GM19043 (cell line): ENCODE results near the gene PRPS1.
"Not testable (repeated sequence)": the region's sequence is repeated elsewhere in the genome, so short reads cannot be mapped to it uniquely, and the experiment has no call there.

Source experiments
- ATAC-seq: cut with Tn5 transposase; IDR thresholded peaks from one replicate; pipeline ENCODE4 v1.9.1; 2021; ENCODE audit warnings: low read depth; ENCODE audit not compliant: unreplicated experiment

PRPS1 gene

GRCh38 chrX:107627838-107628661, at the start of gene PRPS1:
PRPS1 (plus strand) TSS chrX:107628510; CDS start chrX:107628629, 119 bp downstream.
- ATAC-seq = peak; percentile 99

GRCh38 chrX:107579956-107580355, 48.4 kb upstream of the PRPS1 start:
- ATAC-seq = no peak

DNA sequence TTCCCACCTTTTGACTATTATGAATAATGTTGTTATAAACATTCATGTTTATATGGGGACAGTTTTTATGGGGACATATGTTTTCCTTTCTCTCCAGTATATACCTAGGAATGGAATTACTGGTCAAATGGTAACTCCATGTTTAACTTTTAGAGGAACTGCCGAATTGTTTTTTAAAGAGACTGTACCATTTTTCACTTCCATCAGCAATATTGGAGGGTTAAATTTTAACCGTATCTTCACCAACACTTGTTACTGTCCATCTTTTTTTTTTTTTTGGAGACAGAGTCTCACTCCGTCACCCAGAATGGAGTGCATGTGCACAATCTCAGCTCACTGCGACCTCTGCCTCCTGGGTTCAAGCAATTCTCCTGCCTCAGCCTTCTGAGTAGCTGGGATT, 46.4 kb upstream of the PRPS1 start:
- no peak for ATAC-seq

- ATAC-seq = no peak
These were observed 39.1 kb upstream of the PRPS1 start for GRCh38 chrX:107589243-107589642.

- no peak for ATAC-seq
These were observed 31.7 kb upstream of the PRPS1 start for GRCh38 chrX:107596651-107597050.

DNA sequence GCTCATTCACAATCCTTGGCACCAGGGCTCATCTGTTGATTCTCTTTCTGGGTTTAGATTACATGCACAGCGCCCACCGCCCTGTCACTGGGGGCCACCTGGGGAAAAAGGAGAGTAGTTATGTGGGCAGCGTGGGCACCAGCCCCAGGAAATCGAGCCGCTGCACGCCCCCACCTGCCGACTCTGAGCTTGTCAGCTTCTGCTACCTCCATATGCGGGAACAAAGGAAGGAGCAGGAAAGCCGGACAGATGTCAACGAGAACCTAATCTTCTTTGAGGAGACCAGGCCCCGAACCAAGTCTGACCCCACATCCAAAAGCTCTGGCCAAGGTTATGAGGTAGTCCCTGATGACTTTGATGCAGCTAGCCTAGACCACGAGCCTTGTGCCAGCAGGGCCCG, 31.0 kb upstream of the PRPS1 start:
- no peak for ATAC-seq

GRCh38 chrX:107597791-107598190, 30.5 kb upstream of the PRPS1 start:
- ATAC-seq = no peak

GRCh38 chrX:107599450-107599861, 28.9 kb upstream of the PRPS1 start:
- ATAC-seq = no peak

- no peak for ATAC-seq
These were observed 27.9 kb upstream of the PRPS1 start for GRCh38 chrX:107600366-107600765.

DNA sequence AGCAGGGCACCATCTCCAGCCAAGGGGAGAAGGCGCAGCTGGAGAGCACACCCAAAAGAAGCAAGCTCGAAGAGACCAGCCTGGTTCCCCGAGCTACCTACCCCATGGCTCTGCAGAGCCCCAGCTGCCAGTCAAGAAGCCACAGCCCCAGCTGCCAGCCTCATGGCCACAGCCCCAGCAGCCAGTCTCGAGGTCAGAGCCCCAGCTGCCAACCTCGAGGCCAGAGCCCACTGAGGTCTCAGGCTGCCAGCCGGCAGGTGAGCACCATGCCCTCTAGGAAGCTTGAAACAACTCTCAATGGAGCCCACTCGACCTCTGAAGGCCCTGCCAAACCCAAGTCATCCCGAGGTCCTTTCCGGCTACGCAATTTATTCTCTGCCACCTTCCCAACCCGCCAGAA, 27.0 kb upstream of the PRPS1 start:
- ATAC-seq = no peak

- no peak for ATAC-seq
These were observed 26.6 kb upstream of the PRPS1 start for GRCh38 chrX:107601759-107602158.

DNA sequence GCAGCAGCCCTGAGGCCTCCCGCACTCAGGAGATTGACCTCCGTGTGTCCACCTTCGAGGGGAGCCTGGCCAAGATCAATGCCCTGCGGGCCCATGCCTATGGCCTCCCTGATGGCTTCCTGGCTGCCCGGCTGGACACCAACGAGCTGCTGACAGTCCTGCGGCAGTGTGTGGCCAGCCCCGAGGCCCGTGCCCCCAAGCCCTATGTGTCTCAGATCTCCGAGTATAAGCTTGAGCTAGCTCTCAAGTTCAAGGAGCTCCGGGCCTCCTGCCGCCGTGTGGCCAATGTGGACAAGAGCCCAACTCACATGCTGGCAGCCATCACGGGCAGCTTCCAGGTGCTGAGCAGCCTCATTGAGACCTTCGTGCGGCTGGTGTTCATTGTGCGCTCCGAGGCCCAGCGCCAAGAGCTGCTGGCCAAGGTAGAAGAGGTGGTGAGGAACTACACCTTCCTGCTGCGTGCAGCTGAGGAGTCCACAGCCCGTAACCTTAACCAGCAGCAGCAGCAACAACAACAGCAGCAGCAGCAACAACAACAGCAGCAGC, 25.5 kb upstream of the PRPS1 start:
- no peak for ATAC-seq

DNA sequence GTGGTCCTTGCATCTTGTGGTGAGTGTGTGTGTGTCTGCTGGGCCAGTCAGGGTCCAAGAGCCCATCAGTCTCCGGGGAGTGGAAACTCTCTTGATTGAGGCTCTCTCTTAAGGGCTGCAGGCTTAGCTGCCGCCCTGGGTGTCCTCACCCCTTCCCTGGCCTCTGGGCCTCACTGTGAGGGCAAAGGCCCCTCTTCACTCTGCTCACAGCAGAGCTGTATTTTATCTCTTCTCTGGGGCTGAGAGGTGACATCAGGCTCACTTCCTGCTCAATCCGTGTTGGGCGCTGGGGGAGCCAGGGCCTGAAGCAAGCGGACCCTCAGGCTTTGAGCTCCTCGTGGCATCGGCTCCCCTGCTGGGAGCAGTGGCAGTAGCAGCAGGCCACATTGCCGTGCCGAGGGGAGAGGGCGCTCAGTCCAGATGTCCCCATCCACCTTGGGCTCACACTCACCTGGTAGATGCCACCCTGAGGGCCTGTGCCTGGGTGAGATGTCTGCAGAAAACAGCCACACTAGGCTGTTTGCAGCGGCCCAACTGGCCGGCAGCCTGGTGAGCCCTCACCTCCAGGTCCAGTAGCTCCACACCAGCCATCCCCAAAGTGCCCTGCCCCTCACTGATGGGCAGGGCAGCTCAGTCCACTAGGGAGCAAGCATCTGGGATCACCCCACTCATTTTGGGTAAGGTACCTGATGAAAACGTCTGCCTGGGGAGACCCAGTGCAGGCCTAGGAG, 24.7 kb upstream of the PRPS1 start:
- ATAC-seq = no peak

DNA sequence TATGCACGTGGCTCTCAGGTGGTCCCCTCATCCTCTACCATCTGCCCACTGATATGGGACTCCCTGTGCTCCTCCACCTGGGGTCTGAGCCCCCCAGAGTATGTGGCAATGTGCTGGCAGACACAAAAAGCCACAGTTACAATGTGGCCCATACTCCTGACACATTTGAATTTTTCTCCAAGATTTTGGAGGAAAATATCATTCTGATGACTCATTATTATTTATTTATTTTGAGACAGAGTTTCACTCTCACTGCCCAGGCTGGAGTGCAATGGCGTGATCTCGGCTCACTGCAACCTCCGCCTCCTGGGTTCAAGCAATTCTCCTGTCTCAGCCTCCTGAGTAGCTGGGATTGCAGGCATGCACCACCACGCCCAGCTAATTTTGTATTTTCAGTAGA, 19.2 kb upstream of the PRPS1 start:
- not testable (repeated sequence) for ATAC-seq

GRCh38 chrX:107610667-107611066, 17.6 kb upstream of the PRPS1 start:
- ATAC-seq = no peak

- no peak for ATAC-seq
These were observed 8.4 kb upstream of the PRPS1 start for GRCh38 chrX:107619885-107620322.

- no peak for ATAC-seq
These were observed 3.4 kb upstream of the PRPS1 start for GRCh38 chrX:107624893-107625292.

DNA sequence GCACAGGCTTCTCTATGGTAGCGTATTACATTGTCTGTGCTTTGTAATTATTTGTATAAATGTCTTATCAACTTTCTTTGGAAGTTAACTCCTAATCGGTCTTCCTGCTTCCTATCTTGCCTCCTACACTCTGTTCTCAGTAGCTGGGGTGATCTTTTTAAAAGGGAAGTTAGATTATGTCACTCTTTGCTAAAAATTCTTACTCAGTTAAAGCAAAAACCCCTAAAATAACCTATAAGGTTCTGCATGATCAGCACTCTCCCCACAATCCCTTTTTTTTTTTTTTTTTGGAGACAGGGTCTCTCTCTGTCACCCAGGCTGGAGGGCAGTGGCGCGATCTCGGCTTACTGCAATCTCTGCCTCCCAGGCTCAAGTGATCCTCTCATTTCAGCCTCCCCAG, 2.6 kb upstream of the PRPS1 start:
- no peak for ATAC-seq

- ATAC-seq = no peak
These were observed 1.8 kb upstream of the PRPS1 start for GRCh38 chrX:107626481-107626880.

DNA sequence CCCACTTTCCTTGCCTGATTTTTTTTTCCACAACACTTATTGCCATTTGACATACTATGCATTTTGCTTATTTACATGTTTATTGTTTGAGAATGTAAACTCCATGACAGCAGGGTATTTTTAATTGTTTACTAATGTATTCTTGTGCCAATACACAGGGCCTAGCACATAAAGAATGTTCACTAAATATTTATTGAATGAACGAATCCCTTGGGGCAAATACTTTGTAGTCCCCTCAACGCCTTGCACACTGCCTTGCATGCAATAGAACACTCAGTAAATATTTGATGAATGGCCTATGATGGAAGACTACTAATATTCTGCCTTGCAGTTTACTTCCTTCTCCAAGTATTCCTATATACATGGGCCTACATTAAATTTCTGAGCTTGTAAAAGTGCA, 1.4 kb upstream of the PRPS1 start:
- no peak for ATAC-seq

GRCh38 chrX:107628662-107629539, 591 bp downstream of the PRPS1 start:
- peak; percentile 33 for ATAC-seq
